Measurements from ENCODE around the gene RHOV. TPM values are rescaled to one million over a fixed set of nuclear protein-coding genes. Genes with fewer than 3 reads are reported as not detected.

Gene RHOV
- total RNA-seq, 1 experiment from 2014 or later = 6.0 TPM

DNA sequence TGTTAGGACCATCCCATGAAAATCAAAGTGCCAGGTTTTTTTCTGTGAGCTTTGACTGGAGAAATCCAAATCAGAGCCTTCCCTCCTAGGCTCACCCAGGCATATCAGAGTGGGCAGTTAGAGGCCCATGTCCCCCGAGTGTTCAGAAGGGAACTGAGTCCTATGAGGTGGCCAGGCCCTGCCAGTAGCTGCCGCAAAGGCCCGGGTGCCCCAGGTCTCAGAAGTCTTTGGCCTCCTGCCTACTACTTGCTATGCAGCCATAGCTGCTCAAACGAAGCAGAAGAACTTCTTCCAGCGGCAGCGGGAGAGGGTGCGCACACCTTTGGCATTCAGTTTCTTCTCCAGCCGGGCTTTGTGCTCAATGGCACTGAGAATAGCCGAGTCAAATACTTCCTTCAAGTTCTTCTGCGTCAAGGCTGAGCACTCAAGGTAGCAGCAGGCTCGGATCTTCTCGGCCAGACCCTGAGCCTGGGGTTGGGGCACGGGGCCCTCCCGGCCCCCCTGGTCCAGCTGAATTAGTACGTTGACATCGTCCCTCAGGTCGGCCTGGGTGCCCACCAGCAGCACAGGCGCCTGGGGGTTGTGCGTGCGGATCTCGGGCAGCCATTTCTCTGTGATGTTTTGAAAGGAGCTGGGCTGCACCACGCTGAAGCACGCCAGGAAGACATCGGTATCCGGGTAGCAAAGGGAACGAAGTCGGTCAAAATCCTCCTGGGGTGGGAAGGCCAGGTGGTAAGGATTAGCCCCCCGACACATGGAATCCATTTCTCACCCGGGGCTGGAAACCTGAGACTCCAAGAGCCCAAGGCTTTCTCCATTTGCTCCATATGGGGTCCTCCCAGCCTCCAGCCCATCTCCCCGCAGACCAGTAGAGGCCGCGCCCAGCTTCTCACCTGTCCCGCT lies 992 bp downstream of the RHOV start:
- no peak for DNase-seq (ENCODE audit: low read depth, low spot score)
- no peaks in the 10 kb centered on the region for H3K79me2 ChIP-seq (ENCODE audit: insufficient read depth, low read length)
- H3K27me3 ChIP-seq (ENCODE audit: insufficient read depth, low read length) = no peaks in the 10 kb centered on the region
- no peak for ATAC-seq
- TF ChIP-seq, protein P1, sequence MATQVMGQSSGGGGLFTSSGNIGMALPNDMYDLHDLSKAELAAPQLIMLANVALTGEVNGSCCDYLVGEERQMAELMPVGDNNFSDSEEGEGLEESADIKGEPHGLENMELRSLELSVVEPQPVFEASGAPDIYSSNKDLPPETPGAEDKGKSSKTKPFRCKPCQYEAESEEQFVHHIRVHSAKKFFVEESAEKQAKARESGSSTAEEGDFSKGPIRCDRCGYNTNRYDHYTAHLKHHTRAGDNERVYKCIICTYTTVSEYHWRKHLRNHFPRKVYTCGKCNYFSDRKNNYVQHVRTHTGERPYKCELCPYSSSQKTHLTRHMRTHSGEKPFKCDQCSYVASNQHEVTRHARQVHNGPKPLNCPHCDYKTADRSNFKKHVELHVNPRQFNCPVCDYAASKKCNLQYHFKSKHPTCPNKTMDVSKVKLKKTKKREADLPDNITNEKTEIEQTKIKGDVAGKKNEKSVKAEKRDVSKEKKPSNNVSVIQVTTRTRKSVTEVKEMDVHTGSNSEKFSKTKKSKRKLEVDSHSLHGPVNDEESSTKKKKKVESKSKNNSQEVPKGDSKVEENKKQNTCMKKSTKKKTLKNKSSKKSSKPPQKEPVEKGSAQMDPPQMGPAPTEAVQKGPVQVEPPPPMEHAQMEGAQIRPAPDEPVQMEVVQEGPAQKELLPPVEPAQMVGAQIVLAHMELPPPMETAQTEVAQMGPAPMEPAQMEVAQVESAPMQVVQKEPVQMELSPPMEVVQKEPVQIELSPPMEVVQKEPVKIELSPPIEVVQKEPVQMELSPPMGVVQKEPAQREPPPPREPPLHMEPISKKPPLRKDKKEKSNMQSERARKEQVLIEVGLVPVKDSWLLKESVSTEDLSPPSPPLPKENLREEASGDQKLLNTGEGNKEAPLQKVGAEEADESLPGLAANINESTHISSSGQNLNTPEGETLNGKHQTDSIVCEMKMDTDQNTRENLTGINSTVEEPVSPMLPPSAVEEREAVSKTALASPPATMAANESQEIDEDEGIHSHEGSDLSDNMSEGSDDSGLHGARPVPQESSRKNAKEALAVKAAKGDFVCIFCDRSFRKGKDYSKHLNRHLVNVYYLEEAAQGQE (IDR thresholded peaks at IDR 0.05; ENCODE audit: low read depth) = no peak
- no peak; the same call in 1 of the 2 replicates for TF ChIP-seq POLR2AphosphoS5 (IDR thresholded peaks at IDR 0.05; ENCODE audit: low read depth, low read length)
- TF ChIP-seq ZNF274 (IDR thresholded peaks at IDR 0.05; ENCODE audit: low read depth, low read length) = no peak
- no peak for TF ChIP-seq YY1 (IDR thresholded peaks at IDR 0.05; ENCODE audit: extremely low read depth, insufficient replicate concordance, low read depth, low read length)
- no peak for TF ChIP-seq RAD21 (IDR thresholded peaks at IDR 0.05; ENCODE audit: low read depth)
- no peak for TF ChIP-seq EZH2phosphoT487 (IDR thresholded peaks at IDR 0.05; ENCODE audit: borderline replicate concordance)
- no peak for TF ChIP-seq SP1 (IDR thresholded peaks at IDR 0.05; ENCODE audit: low read depth)
- no peak for TF ChIP-seq EGR1 (IDR thresholded peaks at IDR 0.05; ENCODE audit: low read depth)
- no peak for TF ChIP-seq ELF1 (IDR thresholded peaks at IDR 0.05; ENCODE audit: borderline replicate concordance, low read depth)
- TF ChIP-seq, protein P2, sequence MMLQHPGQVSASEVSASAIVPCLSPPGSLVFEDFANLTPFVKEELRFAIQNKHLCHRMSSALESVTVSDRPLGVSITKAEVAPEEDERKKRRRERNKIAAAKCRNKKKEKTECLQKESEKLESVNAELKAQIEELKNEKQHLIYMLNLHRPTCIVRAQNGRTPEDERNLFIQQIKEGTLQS (IDR thresholded peaks at IDR 0.05) = no peak
- TF ChIP-seq POLR2A (IDR thresholded peaks at IDR 0.05; ENCODE audit: borderline replicate concordance, extremely low read depth, insufficient read depth, insufficient read length) = no peak
- no peak for TF ChIP-seq SRF (IDR thresholded peaks at IDR 0.05; ENCODE audit: low read depth)
- no peak for TF ChIP-seq CBX3 (IDR thresholded peaks at IDR 0.05; ENCODE audit: low read depth)
- no peak for TF ChIP-seq FOSL1 (IDR thresholded peaks at IDR 0.05; ENCODE audit: low read depth)
- no peak for TF ChIP-seq JUND (IDR thresholded peaks at IDR 0.05)
- ChIA-PET POLR2A (interaction anchor here (0.5 to 2.4 kb wide), 11 partner anchors 9 to 300 kb away, joined by 3 to 20 read pairs (median 5); partner anchors contain the start of genes DNAJC17, VPS18 and ZFYVE19), RAD21 (ENCODE audit: low non-redundant PET in 1 of 2, low total read pairs in 2 of 2, uncharacterized antibody in 2 of 2, unreplicated experiment in 2 of 2) (interaction anchor here (1.0 to 2.3 kb wide), 4 partner anchors 14 to 127 kb away, joined by 3 to 13 read pairs (median 6); no protein-coding TSS in a partner anchor), CTCF (interaction anchor here (0.6 to 5.7 kb wide), 14 partner anchors 14 to 313 kb away, joined by 3 to 94 read pairs (median 4); partner anchors contain the start of gene VPS18)
- peaks cover 30 to 40% of the 10 kb centered on the region in 2 experiments for H3K4me1 ChIP-seq (ENCODE audit: control insufficient read depth in 1 of 2, insufficient read depth in 2 of 2, low read length in 2 of 2)
- peak overlapping the region; percentile 74 for H3K27ac ChIP-seq (ENCODE audit: low read depth, low read length)
- no peaks in the 10 kb centered on the region for H3K36me3 ChIP-seq (ENCODE audit: control insufficient read depth in 1 of 2, insufficient read depth in 2 of 2, low read length in 2 of 2)
- H3K9ac ChIP-seq (ENCODE audit: low read length) = peak overlapping the region; percentile 73
- H3K4me2 ChIP-seq (ENCODE audit: low read length) = peak overlapping the region; percentile 93
- H3K4me3 ChIP-seq (replicated peaks in 1 of 2; ENCODE audit: low read depth in 1 of 2, low read length in 2 of 2) = peak overlapping the region; percentile 56 to 72
- H3K9me3 ChIP-seq (ENCODE audit: control insufficient read depth in 1 of 2, insufficient read depth in 1 of 2, low read depth in 1 of 2, low read length in 2 of 2) = no peaks in the 10 kb centered on the region
- H4K20me1 ChIP-seq (ENCODE audit: insufficient read depth) = no peaks in the 10 kb centered on the region
- intact Hi-C loops (cut with micrococcal nuclease) = no loop called here
- TSS peak; percentile 84 for BruUV-seq (replicated peaks)
- no peaks in the 10 kb centered on the region for H3K9me2 ChIP-seq (ENCODE audit: insufficient read depth)
- H2AFZ ChIP-seq (ENCODE audit: low read depth, low read length, poor library complexity, severe bottlenecking) = no peak overlapping the region
